NCI-H146 treated with DMSO at 0.1 percent for 48 hours (cell line): ENCODE results near the gene NLRP12.
A peak's percentile ranks its signal among the peaks of the same experiment; 100 is the strongest.
"Not testable (repeated sequence)": the region's sequence is repeated elsewhere in the genome, so short reads cannot be mapped to it uniquely, and the experiment has no call there.

Experiments
- DNase-seq: peaks from one replicate; lab custom pipeline; 2025; ENCODE audit not compliant: unreplicated experiment; lab: John Stamatoyannopoulos, UW

Gene NLRP12

GRCh38 chr19:53782698-53783097 is 41.4 kb downstream of the NLRP12 start:
- no peak for DNase-seq

- not testable (repeated sequence) for DNase-seq
These were observed 42.8 kb downstream of the NLRP12 start for GRCh38 chr19:53781332-53781731.

- no peak for DNase-seq
These were observed 43.6 kb downstream of the NLRP12 start for GRCh38 chr19:53780506-53780905.

DNA sequence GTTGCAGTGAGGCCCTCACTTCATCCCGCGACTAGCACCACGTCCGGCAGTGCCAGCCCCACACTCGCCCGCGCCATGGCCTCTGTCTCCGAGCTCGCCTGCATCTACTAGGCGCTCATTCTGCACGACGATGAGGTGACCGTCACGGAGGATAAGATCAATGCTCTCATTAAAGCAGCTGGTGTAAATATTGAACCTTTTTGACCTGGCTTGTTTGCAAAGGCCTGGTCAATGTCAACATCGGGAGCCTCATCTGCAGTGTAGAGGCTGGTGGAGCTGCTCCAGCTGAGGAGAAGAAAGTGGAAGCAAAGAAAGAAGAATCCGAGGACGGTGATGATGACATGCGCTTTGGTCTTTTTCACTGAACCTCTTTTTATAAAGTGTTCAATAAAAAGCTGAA is 48.6 kb downstream of the NLRP12 start:
- no peak for DNase-seq

DNA sequence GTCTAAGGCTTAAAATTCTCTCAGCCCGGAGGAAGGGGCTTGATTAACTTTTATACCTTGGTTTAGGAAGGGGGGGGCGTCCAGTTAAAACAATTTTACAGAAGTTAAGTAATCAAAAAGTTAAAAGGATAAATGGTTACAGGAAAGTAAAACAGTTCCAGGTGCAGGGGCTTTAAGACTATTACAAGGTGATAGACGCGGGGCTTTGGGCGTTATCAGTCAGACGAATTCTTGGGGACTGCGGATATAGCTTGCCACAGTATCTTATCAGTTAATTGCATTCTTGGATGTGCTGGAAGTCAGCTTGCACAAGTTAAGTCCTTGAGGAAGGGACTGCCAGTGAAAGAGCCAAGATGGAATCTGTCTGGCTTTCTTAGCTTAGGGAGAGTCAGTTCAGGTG is 49.6 kb downstream of the NLRP12 start:
- DNase-seq: not testable (repeated sequence)

DNA sequence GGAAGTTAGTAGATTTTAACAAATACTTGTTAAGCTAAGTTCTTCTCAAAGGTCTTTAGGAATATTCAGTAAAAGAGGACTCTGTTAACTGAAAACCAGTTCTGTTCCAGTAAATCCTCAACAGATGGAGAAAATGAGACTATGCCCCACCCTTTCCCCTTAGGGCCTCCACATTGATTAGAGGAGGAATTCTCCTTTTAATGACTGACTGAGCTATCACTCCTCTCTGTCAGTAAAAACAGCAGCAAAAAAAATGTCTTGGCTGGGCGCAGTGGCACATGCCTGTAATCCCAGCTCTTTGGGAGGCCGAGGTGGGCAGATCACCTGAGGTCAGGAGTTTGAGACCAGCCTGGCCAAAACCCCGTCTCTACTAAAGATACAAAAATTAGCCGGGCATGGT is 50.1 kb downstream of the NLRP12 start:
- no peak for DNase-seq

- DNase-seq: peak; percentile 27
These were observed 51.2 kb downstream of the NLRP12 start for GRCh38 chr19:53772943-53773342.

DNA sequence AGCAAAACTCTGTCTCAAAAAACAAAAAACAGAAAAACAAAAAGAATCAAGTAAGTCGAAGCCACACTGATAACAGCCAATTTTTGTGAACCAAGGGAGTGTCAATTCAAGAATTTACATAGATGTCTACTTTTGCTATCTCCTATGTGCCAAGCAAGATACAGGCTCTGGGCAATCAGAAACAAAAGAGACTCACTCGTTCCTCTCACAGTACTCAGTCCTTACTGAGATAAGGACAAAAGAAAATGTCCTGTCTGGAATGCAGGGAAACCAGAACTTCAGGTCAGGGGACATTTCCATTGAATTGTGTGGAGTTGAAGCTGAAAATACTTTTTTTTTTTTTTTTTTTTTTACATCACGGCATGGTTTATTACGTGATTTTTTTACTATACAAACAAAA is 53.0 kb downstream of the NLRP12 start:
- no peak for DNase-seq

GRCh38 chr19:53769696-53770309 is 54.3 kb downstream of the NLRP12 start:
- not testable (repeated sequence) for DNase-seq

GRCh38 chr19:53768401-53768800 is 55.7 kb downstream of the NLRP12 start:
- DNase-seq: no peak

- not testable (repeated sequence) for DNase-seq
These were observed 65.1 kb downstream of the NLRP12 start for GRCh38 chr19:53758991-53759390.
